ENCODE measurements around the gene GEMIN4. TPM values are rescaled to one million over a fixed set of nuclear protein-coding genes. Genes with fewer than 3 reads are reported as not detected.

The GEMIN4 gene
- total RNA-seq, 1 experiment from 2014 or later = 48.4 TPM

DNA sequence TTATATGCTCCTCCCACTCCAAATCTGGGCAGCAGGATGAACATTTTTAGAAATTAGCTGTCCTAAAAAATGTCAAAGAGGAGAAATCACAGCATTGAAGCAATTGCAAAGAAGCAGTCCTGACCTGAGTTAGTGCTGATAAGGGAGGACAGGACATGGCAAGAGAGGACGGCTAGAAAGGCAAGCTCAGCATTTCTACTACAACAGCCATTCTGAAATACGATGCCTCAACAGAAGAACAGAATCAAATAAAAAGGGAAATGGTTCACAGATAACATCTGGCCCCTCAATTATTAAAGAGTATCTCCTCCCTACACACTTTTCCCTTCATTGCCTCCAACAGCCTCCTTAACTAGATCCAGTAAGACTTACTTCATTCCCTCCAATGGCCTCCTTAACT is 55.7 kb downstream of the GEMIN4 start:
- ChIA-PET CTCF (interaction anchor here (1.0 kb wide), 1 partner anchor 284 kb away, joined by 3 read pairs; no protein-coding TSS in a partner anchor), POLR2A (no interaction called here)
- TF ChIP-seq IRF2 (CRISPR knock-in tag; IDR thresholded peaks at IDR 0.05; ENCODE audit: borderline replicate concordance, low read depth) (no peak), ZNF263 (CRISPR knock-in tag; IDR thresholded peaks at IDR 0.05; ENCODE audit: low read depth) (no peak), CREB1 (CRISPR knock-in tag; IDR thresholded peaks at IDR 0.05) (no peak), PRDM15 (CRISPR knock-in tag; IDR thresholded peaks at IDR 0.05) (no peak)
- TF ChIP-seq, protein P1, sequence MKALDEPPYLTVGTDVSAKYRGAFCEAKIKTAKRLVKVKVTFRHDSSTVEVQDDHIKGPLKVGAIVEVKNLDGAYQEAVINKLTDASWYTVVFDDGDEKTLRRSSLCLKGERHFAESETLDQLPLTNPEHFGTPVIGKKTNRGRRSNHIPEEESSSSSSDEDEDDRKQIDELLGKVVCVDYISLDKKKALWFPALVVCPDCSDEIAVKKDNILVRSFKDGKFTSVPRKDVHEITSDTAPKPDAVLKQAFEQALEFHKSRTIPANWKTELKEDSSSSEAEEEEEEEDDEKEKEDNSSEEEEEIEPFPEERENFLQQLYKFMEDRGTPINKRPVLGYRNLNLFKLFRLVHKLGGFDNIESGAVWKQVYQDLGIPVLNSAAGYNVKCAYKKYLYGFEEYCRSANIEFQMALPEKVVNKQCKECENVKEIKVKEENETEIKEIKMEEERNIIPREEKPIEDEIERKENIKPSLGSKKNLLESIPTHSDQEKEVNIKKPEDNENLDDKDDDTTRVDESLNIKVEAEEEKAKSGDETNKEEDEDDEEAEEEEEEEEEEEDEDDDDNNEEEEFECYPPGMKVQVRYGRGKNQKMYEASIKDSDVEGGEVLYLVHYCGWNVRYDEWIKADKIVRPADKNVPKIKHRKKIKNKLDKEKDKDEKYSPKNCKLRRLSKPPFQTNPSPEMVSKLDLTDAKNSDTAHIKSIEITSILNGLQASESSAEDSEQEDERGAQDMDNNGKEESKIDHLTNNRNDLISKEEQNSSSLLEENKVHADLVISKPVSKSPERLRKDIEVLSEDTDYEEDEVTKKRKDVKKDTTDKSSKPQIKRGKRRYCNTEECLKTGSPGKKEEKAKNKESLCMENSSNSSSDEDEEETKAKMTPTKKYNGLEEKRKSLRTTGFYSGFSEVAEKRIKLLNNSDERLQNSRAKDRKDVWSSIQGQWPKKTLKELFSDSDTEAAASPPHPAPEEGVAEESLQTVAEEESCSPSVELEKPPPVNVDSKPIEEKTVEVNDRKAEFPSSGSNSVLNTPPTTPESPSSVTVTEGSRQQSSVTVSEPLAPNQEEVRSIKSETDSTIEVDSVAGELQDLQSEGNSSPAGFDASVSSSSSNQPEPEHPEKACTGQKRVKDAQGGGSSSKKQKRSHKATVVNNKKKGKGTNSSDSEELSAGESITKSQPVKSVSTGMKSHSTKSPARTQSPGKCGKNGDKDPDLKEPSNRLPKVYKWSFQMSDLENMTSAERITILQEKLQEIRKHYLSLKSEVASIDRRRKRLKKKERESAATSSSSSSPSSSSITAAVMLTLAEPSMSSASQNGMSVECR (CRISPR knock-in tag; IDR thresholded peaks at IDR 0.05; ENCODE audit: borderline replicate concordance) = no peak
- DNase-seq (ENCODE audit: low spot score) (no peak), ATAC-seq (no peak)
- Mint-ChIP-seq H3K36me3 (peaks cover 18% of the 10 kb centered on the region), H3K27ac (no peak overlapping the region), H3K4me1 (0 out of 2 replicates have a peak, but pooled peaks cover 4% of the 10 kb centered on the region), H3K9me3 (no peaks in the 10 kb centered on the region), H3K4me3 (no peak overlapping the region), H3K27me3 (ENCODE audit: low read depth) (no peaks in the 10 kb centered on the region)

Other genes with a start within 250 kb of the GEMIN4 start
- gene VPS53, start 37.4 kb downstream of the GEMIN4 start, total RNA-seq (2021) = 44.5 to 55.6 TPM (median 49.8 TPM) in 3 replicates
- gene TLCD3A, start 19.7 kb downstream of the GEMIN4 start, total RNA-seq (2021) = 21.6 to 24.9 TPM (median 23.4 TPM) in 3 replicates
- 69.0 to 73.3 TPM (median 69.1 TPM) in 3 replicates for gene GLOD4, start 30.0 kb upstream of the GEMIN4 start, total RNA-seq (2021)
- 23.1 to 25.0 TPM (median 24.3 TPM) in 3 replicates for gene MRM3, start 30.1 kb upstream of the GEMIN4 start, total RNA-seq (2021)
- gene NXN, start 227.5 kb upstream of the GEMIN4 start, total RNA-seq (2021) = 96.8 to 100 TPM (median 98.7 TPM) in 3 replicates
- gene TIMM22, start 244.9 kb upstream of the GEMIN4 start, total RNA-seq (2021) = 17.2 to 18.0 TPM (median 17.4 TPM) in 3 replicates

Data from WTC11 (cell line).